GM10248 (cell line): Measurements from ENCODE around the gene MTNR1A.

Source experiments
- CTCF ChIA-PET: fragments of 300-600 bp; sonication (Branson Sonifier 250); formaldehyde crosslinking; extraction: SDS; loops from one replicate; lab custom pipeline; 2021; ENCODE audit warnings: antibody characterized with exemption; lab: Yijun Ruan, JAX
- POLR2A ChIA-PET: fragments of 350-650 bp; sonication (Branson Sonifier 250); formaldehyde crosslinking; extraction: SDS; loops from one replicate; lab custom pipeline; 2020; ENCODE audit warnings: antibody characterized with exemption; lab: Yijun Ruan, JAX
- DNase-seq: peaks from one replicate; pipeline ENCODE4 v3.0.0; 2012; ENCODE audit errors: extremely low spot score
- TF ChIP-seq, protein P1 (sequence below): IDR thresholded peaks from 2 replicates; pipeline ENCODE4 v1.5.1; 2012; ENCODE audit warnings: mild to moderate bottlenecking, low read depth; ENCODE audit errors: extremely low read depth, missing control alignments, control extremely low read depth

MTNR1A gene

DNA sequence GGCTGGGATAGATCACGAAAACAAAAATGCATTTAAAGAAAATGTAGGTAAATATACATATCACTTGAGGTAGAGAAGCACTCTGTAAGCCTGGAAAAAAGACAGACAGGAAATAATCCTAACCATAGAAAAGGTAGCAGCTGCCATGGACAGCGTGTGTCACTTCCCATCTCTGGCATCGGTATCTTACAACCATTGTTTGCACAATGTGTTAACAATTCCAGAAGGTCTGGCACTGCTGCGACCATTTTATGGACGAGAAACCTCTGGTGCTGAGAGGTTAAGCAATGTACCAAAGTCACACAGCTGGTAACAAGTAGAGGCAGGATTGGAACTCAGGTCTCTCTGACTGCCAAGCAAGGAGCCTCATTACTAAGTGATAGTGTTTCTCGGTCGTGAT, 1.7 kb upstream of the MTNR1A start:
- no peak for DNase-seq
- ChIA-PET POLR2A (no interaction called here), CTCF (no interaction called here)
- TF ChIP-seq, protein P1, sequence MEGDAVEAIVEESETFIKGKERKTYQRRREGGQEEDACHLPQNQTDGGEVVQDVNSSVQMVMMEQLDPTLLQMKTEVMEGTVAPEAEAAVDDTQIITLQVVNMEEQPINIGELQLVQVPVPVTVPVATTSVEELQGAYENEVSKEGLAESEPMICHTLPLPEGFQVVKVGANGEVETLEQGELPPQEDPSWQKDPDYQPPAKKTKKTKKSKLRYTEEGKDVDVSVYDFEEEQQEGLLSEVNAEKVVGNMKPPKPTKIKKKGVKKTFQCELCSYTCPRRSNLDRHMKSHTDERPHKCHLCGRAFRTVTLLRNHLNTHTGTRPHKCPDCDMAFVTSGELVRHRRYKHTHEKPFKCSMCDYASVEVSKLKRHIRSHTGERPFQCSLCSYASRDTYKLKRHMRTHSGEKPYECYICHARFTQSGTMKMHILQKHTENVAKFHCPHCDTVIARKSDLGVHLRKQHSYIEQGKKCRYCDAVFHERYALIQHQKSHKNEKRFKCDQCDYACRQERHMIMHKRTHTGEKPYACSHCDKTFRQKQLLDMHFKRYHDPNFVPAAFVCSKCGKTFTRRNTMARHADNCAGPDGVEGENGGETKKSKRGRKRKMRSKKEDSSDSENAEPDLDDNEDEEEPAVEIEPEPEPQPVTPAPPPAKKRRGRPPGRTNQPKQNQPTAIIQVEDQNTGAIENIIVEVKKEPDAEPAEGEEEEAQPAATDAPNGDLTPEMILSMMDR: no peak

DNA sequence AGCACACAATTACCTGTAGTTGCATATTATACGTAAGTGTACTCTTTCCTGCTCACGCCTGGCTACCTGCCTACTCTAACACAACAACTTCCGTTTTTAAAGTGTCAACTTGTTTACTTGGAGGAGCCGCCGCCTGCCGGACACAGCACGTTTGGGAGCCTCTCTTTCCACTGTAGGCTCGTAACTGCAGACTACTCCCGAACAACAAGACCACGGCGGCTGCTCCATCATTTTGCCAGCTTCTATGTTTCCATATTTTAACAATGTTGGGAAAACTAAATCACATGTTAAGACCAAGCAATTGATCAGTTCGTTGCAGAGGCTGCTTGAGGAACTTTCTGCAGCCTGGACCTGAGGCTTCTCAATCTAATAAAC, 841 bp downstream of the MTNR1A start:
- no peak for DNase-seq
- CTCF ChIA-PET: interaction anchor here (1.6 kb wide), 1 partner anchor 9 kb away, joined by 6 read pairs; no protein-coding TSS in a partner anchor
- POLR2A ChIA-PET: no interaction called here
- TF ChIP-seq, protein P1: no peak

DNA sequence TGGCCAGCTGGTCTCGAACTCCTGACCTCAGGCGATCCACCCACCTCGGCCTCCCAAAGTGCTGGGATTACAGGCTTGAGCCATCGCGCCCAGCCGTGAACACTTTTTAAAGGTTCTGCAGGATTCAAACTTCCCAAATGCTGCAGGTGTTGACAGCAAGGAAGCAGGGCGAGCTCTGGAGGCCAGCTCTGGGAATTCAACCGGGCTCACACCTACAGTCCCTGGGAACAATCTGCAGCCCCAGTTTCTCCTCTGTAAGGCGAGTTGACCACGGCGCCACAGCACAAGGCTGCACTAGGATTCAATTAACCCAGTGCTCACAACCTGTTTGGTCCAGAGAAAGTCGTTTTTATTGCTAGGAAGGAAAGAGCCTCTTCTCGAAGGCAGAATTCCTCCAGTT, 1.6 kb downstream of the MTNR1A start:
- ChIA-PET CTCF (interaction anchor here (1.6 kb wide), 1 partner anchor 10 kb away, joined by 6 read pairs; no protein-coding TSS in a partner anchor), POLR2A (no interaction called here)
- no peak for DNase-seq
- TF ChIP-seq, protein P1: no peak

DNA sequence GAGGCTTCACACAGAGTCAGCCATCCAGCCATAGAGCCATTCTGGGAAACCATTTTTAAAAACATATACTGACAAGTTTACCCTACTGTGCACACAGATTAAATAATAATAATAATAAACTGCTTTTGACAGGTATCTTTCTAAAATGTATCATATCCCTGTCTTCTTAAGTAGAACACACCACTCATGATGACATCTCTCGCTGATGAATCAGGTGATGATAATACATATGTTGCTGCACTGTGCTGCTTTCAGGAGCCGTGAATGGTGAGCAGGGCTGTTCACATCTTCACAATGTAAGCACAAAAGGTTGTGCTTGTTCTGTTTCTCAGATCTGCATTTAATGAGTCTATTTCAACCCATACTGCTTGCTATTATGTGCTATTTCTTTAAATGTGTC, 3.5 kb downstream of the MTNR1A start:
- DNase-seq: no peak
- TF ChIP-seq, protein P1: no peak
- POLR2A ChIA-PET: no interaction called here
- CTCF ChIA-PET: no interaction called here

DNA sequence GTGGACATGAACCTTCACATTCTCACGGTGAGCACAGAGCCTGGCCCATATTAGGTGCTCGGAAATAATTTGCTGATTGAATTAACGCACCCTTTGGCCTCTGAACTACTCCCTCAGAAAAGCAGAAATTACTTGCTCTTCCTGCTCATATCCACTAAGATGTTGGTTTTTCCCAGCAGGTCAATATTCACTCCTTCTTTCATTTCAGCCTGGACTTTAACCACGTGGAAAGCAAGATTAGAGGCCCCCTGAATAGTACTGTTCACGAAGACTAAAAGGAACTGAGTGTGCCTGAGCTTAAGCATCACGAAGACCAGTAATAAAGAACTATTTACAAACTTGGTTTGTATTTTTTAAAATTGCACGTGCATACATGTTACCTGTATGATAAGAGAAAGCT, 9.9 kb downstream of the MTNR1A start:
- DNase-seq: no peak
- ChIA-PET POLR2A (no interaction called here), CTCF (no interaction called here)
- TF ChIP-seq, protein P1: no peak

DNA sequence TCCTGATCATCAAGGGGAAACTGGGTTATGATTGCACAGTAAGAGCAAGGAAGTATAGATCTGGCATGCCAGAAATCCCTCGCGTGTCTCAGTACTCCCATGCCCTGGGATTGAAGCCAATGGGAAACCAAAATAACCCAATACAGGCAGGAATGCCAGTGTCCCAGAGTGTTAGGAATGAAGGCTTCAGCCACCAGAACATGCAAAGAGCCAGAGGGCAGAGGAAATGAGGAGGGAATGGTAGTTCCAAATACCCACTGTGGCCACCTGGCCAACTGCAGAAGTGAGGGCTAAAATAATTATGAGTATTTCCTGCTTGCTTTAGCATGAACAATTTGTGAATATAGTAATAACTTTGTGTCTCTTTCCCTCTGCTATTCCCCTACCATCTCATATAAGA, 12.2 kb downstream of the MTNR1A start:
- ChIA-PET CTCF (interaction anchor here (1.5 kb wide), 1 partner anchor 9 kb away, joined by 5 read pairs; no protein-coding TSS in a partner anchor), POLR2A (no interaction called here)
- DNase-seq: no peak
- TF ChIP-seq, protein P1: no peak
